HepG2 (cell line): Measurements from ENCODE around the gene MITF.

Experiments
- BRCA1 ChIP-seq: sonication (generic); formaldehyde crosslinking; IDR thresholded peaks from 2 replicates; pipeline ENCODE4 v1.4.0; 2020; ENCODE audit warnings: missing genetic modification reagents
- MXI1 ChIP-seq: IDR thresholded peaks from 3 replicates; pipeline ENCODE4 v1.6.1; 2012; ENCODE audit warnings: low read depth, low read length, inconsistent platforms, borderline replicate concordance
- POLR2AphosphoS5 ChIP-seq: IDR thresholded peaks from 2 replicates; pipeline ENCODE4 v1.6.1; 2012; ENCODE audit warnings: low read depth, low read length
- SMAD1 ChIP-seq: sonication (generic); formaldehyde crosslinking; IDR thresholded peaks from 2 replicates; pipeline ENCODE4 v1.4.0; 2020; ENCODE audit warnings: missing genetic modification reagents, low read depth, mild to moderate bottlenecking, borderline replicate concordance
- ZNF766 ChIP-seq: sonication (generic); formaldehyde crosslinking; IDR thresholded peaks from 2 replicates; pipeline ENCODE4 v1.5.0; 2020; ENCODE audit warnings: missing genetic modification reagents, borderline replicate concordance

DNA sequence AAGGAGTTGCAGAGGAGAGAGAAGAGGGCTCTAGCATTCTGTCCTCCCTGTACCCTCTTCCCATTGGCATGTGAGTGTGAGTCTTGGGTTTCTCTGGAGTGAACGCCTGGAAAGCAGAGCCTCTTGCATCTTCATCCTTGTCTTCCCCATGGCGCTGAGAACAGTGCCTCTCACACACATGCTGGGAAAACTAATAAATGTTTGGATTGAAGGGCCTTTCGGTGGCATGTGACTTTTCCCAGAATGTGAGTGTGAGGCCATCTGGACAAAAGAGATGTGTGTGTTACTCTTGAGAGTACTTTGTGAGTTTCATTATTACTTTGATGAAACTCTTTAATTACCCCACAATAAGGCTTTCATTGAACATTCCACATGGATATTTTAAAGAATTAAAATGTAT is 122.3 kb downstream of the MITF start:
- TF ChIP-seq MXI1 = no peak
- no peak for TF ChIP-seq POLR2AphosphoS5
- no peak for TF ChIP-seq ZNF766 (CRISPR knock-in tag)
- no peak for TF ChIP-seq SMAD1 (CRISPR knock-in tag)
- TF ChIP-seq BRCA1 (CRISPR knock-in tag) = no peak
